ENCODE measurements around the gene FTL. TPM values are rescaled to one million over a fixed set of nuclear protein-coding genes. Genes with fewer than 3 reads are reported as not detected.

FTL gene
- total RNA-seq, 3 donors from 2014 or later, result 1,659 to 1,792 (median 1,691) TPM

GRCh38 chr19:49014123-49014869 lies 49.2 kb downstream of the FTL start:
- intact Hi-C loops (cut with DNase I, micrococcal nuclease), result no loop called here
- H3K9me3 ChIP-seq, result no peaks in the 10 kb centered on the region
- ATAC-seq (no peak), DNase-seq (no peak)
- TF ChIP-seq CTCF (IDR thresholded peaks at IDR 0.05), result no peak
- no peak overlapping the region for H3K4me3 ChIP-seq
- peaks cover 12% of the 10 kb centered on the region for H3K4me1 ChIP-seq (ENCODE audit: low read depth)
- H3K36me3 ChIP-seq (ENCODE audit: low read depth), result no peaks in the 10 kb centered on the region

GRCh38 chr19:49014870-49015255 lies 49.8 kb downstream of the FTL start:
- no peak for ATAC-seq
- Histone ChIP-seq H3K4me3 (no peak overlapping the region), H3K9me3 (no peaks in the 10 kb centered on the region), H3K4me1 (ENCODE audit: low read depth) (peaks cover 12% of the 10 kb centered on the region), H3K36me3 (ENCODE audit: low read depth) (no peaks in the 10 kb centered on the region)
- DNase-seq, result no peak
- intact Hi-C loops (cut with DNase I, micrococcal nuclease), result no loop called here
- TF ChIP-seq CTCF (IDR thresholded peaks at IDR 0.05), result no peak

GRCh38 chr19:49016067-49016839 lies 51.1 kb downstream of the FTL start:
- ATAC-seq (no peak), DNase-seq (no peak)
- TF ChIP-seq CTCF (IDR thresholded peaks at IDR 0.05), result no peak
- no peaks in the 10 kb centered on the region for H3K36me3 ChIP-seq (ENCODE audit: low read depth)
- intact Hi-C loops (cut with DNase I, micrococcal nuclease), result no loop called here
- H3K9me3 ChIP-seq, result no peaks in the 10 kb centered on the region
- H3K4me1 ChIP-seq (ENCODE audit: low read depth), result peaks cover 12% of the 10 kb centered on the region
- H3K4me3 ChIP-seq, result no peak overlapping the region

Small RNA genes within 50 kb of the gene (microRNA-seq; reads per million reads assigned to microRNA genes)
- gene MIR6798, result not detected

Other genes with a start within 250 kb of the FTL start
- gene MAMSTR, start 245.6 kb upstream of the FTL start, total RNA-seq, result 1 to 10 TPM in 1 of 3 donors, under 1 TPM in 2; 0.31 to 2.4 (median 0.61) TPM
- gene RASIP1, start 224.7 kb upstream of the FTL start, total RNA-seq, result 1 to 10 TPM; 1.7 to 8.6 (median 3.2) TPM
- gene IZUMO1, start 218.4 kb upstream of the FTL start, total RNA-seq, result not detected
- gene FUT1, start 212.7 kb upstream of the FTL start, total RNA-seq, result 1 to 10 TPM in 1 of 3 donors, under 1 TPM in 2; 0.17 to 1.5 (median 0.72) TPM
- gene FGF21, start 209.8 kb upstream of the FTL start, total RNA-seq, result not detected
- gene BCAT2, start 154.3 kb upstream of the FTL start, total RNA-seq, result 10 to 100 TPM; 46.6 to 82.6 (median 57.4) TPM
- 10 to 100 TPM in 1 of 3 donors, 1 to 10 TPM in 2; 2.4 to 10.1 (median 2.4) TPM for gene HSD17B14, start 128.8 kb upstream of the FTL start, total RNA-seq
- gene PLEKHA4, start 96.7 kb upstream of the FTL start, total RNA-seq, result 10 to 100 TPM in 2 of 3 donors, 1 to 10 TPM in 1; 4.6 to 30.2 (median 21.5) TPM
- gene PPP1R15A, start 92.9 kb upstream of the FTL start, total RNA-seq, result 10 to 100 TPM; 31.8 to 47.7 (median 44.6) TPM
- under 1 TPM in 1 of 3 donors, not detected in 2; 0.32 TPM for gene TULP2, start 66.6 kb upstream of the FTL start, total RNA-seq
- 100 to 1,000 TPM; 171 to 219 (median 205) TPM for gene NUCB1, start 65.0 kb upstream of the FTL start, total RNA-seq
- gene DHDH, start 31.6 kb upstream of the FTL start, total RNA-seq, result under 1 TPM in 1 of 3 donors, not detected in 2; 0.52 TPM
- 100 to 1,000 TPM in 2 of 3 donors, 10 to 100 TPM in 1; 90.2 to 128 (median 125) TPM for gene BAX, start 10.4 kb upstream of the FTL start, total RNA-seq
- 10 to 100 TPM; 40.1 to 49.3 (median 40.2) TPM for gene GYS1, start 28.0 kb downstream of the FTL start, total RNA-seq
- 10 to 100 TPM; 47.4 to 68.8 (median 57.3) TPM for gene RUVBL2, start 28.6 kb downstream of the FTL start, total RNA-seq
- gene LHB, start 51.8 kb downstream of the FTL start, total RNA-seq, result under 1 TPM in 1 of 3 donors, not detected in 2; 0.65 TPM
- gene CGB3, start 59.0 kb downstream of the FTL start, total RNA-seq, result not detected
- gene CGB2, start 66.6 kb downstream of the FTL start, total RNA-seq, result not detected
- not detected for gene CGB1, start 71.6 kb downstream of the FTL start, total RNA-seq
- not detected for gene CGB5, start 78.5 kb downstream of the FTL start, total RNA-seq
- not detected for gene CGB8, start 83.8 kb downstream of the FTL start, total RNA-seq
- gene CGB7, start 92.4 kb downstream of the FTL start, total RNA-seq, result not detected
- gene NTF4, start 99.5 kb downstream of the FTL start, total RNA-seq, result not detected
- not detected for gene KCNA7, start 107.4 kb downstream of the FTL start, total RNA-seq
- gene SNRNP70, start 120.1 kb downstream of the FTL start, total RNA-seq, result 100 to 1,000 TPM; 136 to 257 (median 200) TPM
- 10 to 100 TPM in 2 of 3 donors, 1 to 10 TPM in 1; 7.2 to 20.4 (median 11.7) TPM for gene LIN7B, start 149.1 kb downstream of the FTL start, total RNA-seq
- 1 to 10 TPM; 1.8 to 3.2 (median 2.1) TPM for gene C19orf73, start 153.8 kb downstream of the FTL start, total RNA-seq
- 10 to 100 TPM; 15.1 to 21.4 (median 19.6) TPM for gene PPFIA3, start 154.2 kb downstream of the FTL start, total RNA-seq
- 1 to 10 TPM in 2 of 3 donors, under 1 TPM in 1; 0.73 to 1.9 (median 1.2) TPM for gene HRC, start 190.1 kb downstream of the FTL start, total RNA-seq
- gene TRPM4, start 192.5 kb downstream of the FTL start, total RNA-seq, result 100 to 1,000 TPM; 182 to 398 (median 274) TPM

Measured in mucosa of descending colon (tissue), 3 donors.